ENCODE measurements around the gene JUP. TPM values are rescaled to one million over a fixed set of nuclear protein-coding genes. Genes with fewer than 3 reads are reported as not detected.

Gene JUP
- total RNA-seq, 1 experiment from 2014 or later = 131 TPM

DNA sequence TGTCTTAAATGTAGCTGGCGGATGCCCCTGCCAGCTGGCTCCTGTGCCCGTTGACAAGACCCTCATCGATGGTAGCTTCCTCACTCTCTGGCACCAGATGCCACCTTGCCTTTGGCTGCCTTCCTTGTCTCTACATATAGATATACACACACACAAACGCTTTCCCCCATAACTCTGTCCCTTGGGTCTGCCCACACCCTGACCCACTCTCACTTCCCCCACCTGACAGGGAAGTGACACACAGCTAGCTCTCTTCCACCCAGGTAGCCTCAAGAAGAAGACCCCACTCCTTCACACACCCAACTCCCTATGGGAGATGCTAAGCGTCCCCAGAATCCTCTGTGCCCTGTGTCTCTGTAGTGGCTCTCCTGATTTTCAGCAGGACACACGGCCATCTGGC, 25.6 kb downstream of the JUP start:
- TF ChIP-seq, protein P1, sequence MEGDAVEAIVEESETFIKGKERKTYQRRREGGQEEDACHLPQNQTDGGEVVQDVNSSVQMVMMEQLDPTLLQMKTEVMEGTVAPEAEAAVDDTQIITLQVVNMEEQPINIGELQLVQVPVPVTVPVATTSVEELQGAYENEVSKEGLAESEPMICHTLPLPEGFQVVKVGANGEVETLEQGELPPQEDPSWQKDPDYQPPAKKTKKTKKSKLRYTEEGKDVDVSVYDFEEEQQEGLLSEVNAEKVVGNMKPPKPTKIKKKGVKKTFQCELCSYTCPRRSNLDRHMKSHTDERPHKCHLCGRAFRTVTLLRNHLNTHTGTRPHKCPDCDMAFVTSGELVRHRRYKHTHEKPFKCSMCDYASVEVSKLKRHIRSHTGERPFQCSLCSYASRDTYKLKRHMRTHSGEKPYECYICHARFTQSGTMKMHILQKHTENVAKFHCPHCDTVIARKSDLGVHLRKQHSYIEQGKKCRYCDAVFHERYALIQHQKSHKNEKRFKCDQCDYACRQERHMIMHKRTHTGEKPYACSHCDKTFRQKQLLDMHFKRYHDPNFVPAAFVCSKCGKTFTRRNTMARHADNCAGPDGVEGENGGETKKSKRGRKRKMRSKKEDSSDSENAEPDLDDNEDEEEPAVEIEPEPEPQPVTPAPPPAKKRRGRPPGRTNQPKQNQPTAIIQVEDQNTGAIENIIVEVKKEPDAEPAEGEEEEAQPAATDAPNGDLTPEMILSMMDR (IDR thresholded peaks at IDR 0.05; ENCODE audit: unreplicated experiment) = no peak
- intact Hi-C loops (cut with micrococcal nuclease) = no loop called here
- Mint-ChIP-seq H3K27ac (ENCODE audit: low read depth, unreplicated experiment) (no peak overlapping the region), H3K36me3 (ENCODE audit: insufficient read depth, unreplicated experiment) (peaks cover 100% of the 10 kb centered on the region), H3K4me3 (ENCODE audit: unreplicated experiment) (no peak overlapping the region), H3K27me3 (ENCODE audit: insufficient read depth, unreplicated experiment) (no peaks in the 10 kb centered on the region), H3K4me1 (ENCODE audit: insufficient read depth, unreplicated experiment) (no peaks in the 10 kb centered on the region), H3K9me3 (ENCODE audit: unreplicated experiment) (no peaks in the 10 kb centered on the region)
- no peak for DNase-seq (ENCODE audit: unreplicated experiment)
- POLR2A ChIA-PET = interaction anchor here (1.9 kb wide), 1 partner anchor 32 kb away, joined by 4 read pairs; no protein-coding TSS in a partner anchor
- CTCF ChIA-PET = interaction anchor here (0.7 to 2.5 kb wide), 3 partner anchors 23 to 104 kb away, joined by 3 to 11 read pairs (median 6); partner anchors contain the start of gene KLHL11
- no TSS peak for BruUV-seq (replicated peaks)

GRCh38 chr17:41758601-41759000, 27.9 kb downstream of the JUP start:
- intact Hi-C loops (cut with micrococcal nuclease) = no loop called here
- DNase-seq (ENCODE audit: unreplicated experiment) = no peak
- no TSS peak for BruUV-seq (replicated peaks)
- no peak overlapping the region for H3K4me3 Mint-ChIP-seq (ENCODE audit: unreplicated experiment)
- no peaks in the 10 kb centered on the region for H3K4me1 Mint-ChIP-seq (ENCODE audit: insufficient read depth, unreplicated experiment)
- H3K9me3 Mint-ChIP-seq (ENCODE audit: unreplicated experiment) = no peaks in the 10 kb centered on the region
- POLR2A ChIA-PET = interaction anchor here (1.2 kb wide), 1 partner anchor 42 kb away, joined by 4 read pairs; no protein-coding TSS in a partner anchor
- peaks cover 97% of the 10 kb centered on the region for H3K36me3 Mint-ChIP-seq (ENCODE audit: insufficient read depth, unreplicated experiment)
- TF ChIP-seq, protein P1 (IDR thresholded peaks at IDR 0.05; ENCODE audit: unreplicated experiment) = no peak
- CTCF ChIA-PET = interaction anchor here (1.0 kb wide), 1 partner anchor 53 kb away, joined by 3 read pairs; the partner anchor contains the start of gene P3H4
- H3K27ac Mint-ChIP-seq (ENCODE audit: low read depth, unreplicated experiment) = no peak overlapping the region
- H3K27me3 Mint-ChIP-seq (ENCODE audit: insufficient read depth, unreplicated experiment) = no peaks in the 10 kb centered on the region

- Mint-ChIP-seq H3K9me3 (ENCODE audit: unreplicated experiment) (no peaks in the 10 kb centered on the region), H3K36me3 (ENCODE audit: insufficient read depth, unreplicated experiment) (peaks cover 78% of the 10 kb centered on the region), H3K27ac (ENCODE audit: low read depth, unreplicated experiment) (no peak overlapping the region), H3K27me3 (ENCODE audit: insufficient read depth, unreplicated experiment) (no peaks in the 10 kb centered on the region), H3K4me3 (ENCODE audit: unreplicated experiment) (no peak overlapping the region), H3K4me1 (ENCODE audit: insufficient read depth, unreplicated experiment) (no peaks in the 10 kb centered on the region)
- TF ChIP-seq, protein P1 (IDR thresholded peaks at IDR 0.05; ENCODE audit: unreplicated experiment) = no peak
- BruUV-seq (replicated peaks) = no TSS peak
- intact Hi-C loops (cut with micrococcal nuclease) = no loop called here
- POLR2A ChIA-PET = interaction anchor here (0.6 to 5.0 kb wide), 4 partner anchors 32 to 163 kb away, joined by 3 to 27 read pairs (median 6); partner anchors contain the start of genes JUP and KLHL11
- CTCF ChIA-PET = interaction anchor here (1.3 kb wide), 1 partner anchor 31 kb away, joined by 5 read pairs; no protein-coding TSS in a partner anchor
- no peak for DNase-seq (ENCODE audit: unreplicated experiment)
These were observed 32.4 kb downstream of the JUP start for GRCh38 chr17:41754066-41754465.

DNA sequence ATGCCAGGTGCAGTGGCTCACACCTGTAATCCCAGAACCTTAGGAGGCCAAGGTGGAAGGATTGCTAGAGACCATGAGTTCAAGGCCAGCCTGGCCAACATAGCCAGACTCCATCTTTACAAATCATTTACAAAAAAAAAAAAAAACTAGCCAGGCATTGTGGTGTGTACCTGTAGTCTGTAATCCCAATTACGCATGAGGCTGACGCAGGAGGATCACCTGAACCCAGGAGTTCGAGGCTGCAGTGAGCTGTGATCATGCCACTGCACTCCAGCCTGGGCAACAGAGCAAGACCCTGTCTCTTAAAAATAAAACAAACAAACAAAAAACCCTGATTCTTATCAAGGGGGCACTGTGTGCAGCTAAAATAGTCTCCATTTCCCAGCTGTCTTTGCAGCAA, 35.2 kb downstream of the JUP start:
- Mint-ChIP-seq H3K4me3 (ENCODE audit: unreplicated experiment) (no peak overlapping the region), H3K27ac (ENCODE audit: low read depth, unreplicated experiment) (no peak overlapping the region), H3K9me3 (ENCODE audit: unreplicated experiment) (no peaks in the 10 kb centered on the region), H3K27me3 (ENCODE audit: insufficient read depth, unreplicated experiment) (no peaks in the 10 kb centered on the region), H3K36me3 (ENCODE audit: insufficient read depth, unreplicated experiment) (peaks cover 50% of the 10 kb centered on the region), H3K4me1 (ENCODE audit: insufficient read depth, unreplicated experiment) (no peaks in the 10 kb centered on the region)
- CTCF ChIA-PET = interaction anchor here (0.6 to 3.7 kb wide), 2 partner anchors 35 to 50 kb away, joined by 3 to 16 read pairs; no protein-coding TSS in a partner anchor
- POLR2A ChIA-PET = interaction anchor here (0.7 to 5.0 kb wide), 9 partner anchors 12 to 60 kb away, joined by 3 to 27 read pairs (median 6); partner anchors contain the start of genes JUP and P3H4
- no TSS peak for BruUV-seq (replicated peaks)
- DNase-seq (ENCODE audit: unreplicated experiment) = no peak
- TF ChIP-seq, protein P1 (IDR thresholded peaks at IDR 0.05; ENCODE audit: unreplicated experiment) = no peak
- intact Hi-C loops (cut with micrococcal nuclease) = no loop called here
